Astrocyte (in vitro differentiated cells and primary cell): ENCODE data around the gene ST6GALNAC3.

Experiments
- EZH2 ChIP-seq: IDR thresholded peaks from 2 replicates; pipeline ENCODE4 v1.6.1; 2012; ENCODE audit warnings: mild to moderate bottlenecking, low read length, inconsistent platforms; ENCODE audit not compliant: insufficient read depth
- TF ChIP-seq, protein P1 (sequence below): IDR thresholded peaks from 2 replicates; pipeline ENCODE4 v1.5.1; 2011; ENCODE audit warnings: low read depth, mild to moderate bottlenecking, inconsistent platforms, low read length, moderate library complexity; ENCODE audit not compliant: insufficient read depth

DNA sequence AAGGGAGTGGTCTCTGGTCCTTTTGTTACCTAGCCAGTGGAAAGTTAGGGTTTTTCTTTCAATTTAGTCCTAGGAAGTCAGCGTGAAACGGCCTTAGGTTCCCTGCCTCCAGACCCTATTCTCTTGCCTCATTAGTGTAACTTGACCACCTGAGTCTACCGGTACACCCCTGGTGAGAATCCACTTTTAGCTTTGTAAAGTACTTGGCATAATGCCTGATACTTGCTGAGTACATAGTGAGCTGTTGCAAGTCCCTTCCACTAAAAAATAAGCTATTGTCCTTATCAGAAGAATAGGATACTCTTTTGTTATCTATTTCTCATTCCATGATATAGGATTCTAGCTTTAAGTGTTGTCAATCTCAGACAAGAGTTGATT lies 228.8 kb downstream of the ST6GALNAC3 start:
- no peak for TF ChIP-seq EZH2
- TF ChIP-seq, protein P1, sequence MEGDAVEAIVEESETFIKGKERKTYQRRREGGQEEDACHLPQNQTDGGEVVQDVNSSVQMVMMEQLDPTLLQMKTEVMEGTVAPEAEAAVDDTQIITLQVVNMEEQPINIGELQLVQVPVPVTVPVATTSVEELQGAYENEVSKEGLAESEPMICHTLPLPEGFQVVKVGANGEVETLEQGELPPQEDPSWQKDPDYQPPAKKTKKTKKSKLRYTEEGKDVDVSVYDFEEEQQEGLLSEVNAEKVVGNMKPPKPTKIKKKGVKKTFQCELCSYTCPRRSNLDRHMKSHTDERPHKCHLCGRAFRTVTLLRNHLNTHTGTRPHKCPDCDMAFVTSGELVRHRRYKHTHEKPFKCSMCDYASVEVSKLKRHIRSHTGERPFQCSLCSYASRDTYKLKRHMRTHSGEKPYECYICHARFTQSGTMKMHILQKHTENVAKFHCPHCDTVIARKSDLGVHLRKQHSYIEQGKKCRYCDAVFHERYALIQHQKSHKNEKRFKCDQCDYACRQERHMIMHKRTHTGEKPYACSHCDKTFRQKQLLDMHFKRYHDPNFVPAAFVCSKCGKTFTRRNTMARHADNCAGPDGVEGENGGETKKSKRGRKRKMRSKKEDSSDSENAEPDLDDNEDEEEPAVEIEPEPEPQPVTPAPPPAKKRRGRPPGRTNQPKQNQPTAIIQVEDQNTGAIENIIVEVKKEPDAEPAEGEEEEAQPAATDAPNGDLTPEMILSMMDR, result no peak
